HG02885 (cell line): ENCODE measurements around the gene ACSL3.

Source experiments
- ATAC-seq: cut with Tn5 transposase; IDR thresholded peaks from one replicate; pipeline ENCODE4 v1.9.1; 2021; ENCODE audit warnings: mild to moderate bottlenecking; ENCODE audit not compliant: unreplicated experiment, poor library complexity

ACSL3 gene

DNA sequence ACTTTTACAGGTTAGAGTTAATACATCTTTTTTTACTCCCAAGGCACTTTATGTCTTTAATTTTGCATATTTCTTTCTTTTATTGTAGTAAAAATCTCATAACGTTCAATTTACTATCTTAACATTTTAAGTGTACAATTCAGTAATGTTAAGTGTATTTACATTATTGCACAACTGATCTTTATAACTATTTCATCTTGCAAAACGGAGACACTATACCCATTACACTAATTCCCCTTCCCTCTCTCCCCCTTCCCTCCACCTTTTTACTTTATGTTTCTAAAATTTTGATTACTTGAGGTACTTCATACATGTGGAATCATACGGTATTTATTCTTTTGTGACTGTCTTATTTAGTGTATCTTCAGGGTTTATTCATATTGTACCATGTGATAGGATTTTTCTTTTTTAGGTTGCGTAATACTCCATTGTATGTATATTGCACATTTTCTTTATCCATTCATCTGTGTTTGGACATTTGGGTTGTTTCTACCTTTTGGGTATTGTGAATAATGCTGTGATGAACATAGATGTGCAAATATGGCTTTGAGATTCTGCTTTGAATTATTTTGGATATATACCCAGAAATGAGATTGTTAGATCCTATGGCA, 75.0 kb downstream of the ACSL3 start:
- ATAC-seq = no peak

DNA sequence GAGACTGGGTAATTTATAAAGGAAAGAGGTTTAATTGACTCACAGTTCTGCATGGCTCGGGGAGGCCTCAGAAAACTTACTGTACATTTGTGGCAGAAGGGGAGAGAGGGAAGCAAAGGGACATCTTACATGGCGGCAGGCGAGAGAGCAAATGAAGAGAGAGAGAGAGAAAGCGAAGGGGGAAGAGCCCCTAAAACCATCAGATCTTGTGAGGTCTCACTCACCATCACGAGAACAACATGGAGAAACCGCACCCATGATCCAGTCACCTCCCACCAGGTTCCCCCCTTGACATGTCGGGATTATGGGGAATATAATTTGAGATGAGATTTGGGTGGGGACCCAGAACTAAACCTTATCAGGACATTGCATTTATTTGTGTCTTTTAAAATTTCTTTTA, 75.9 kb downstream of the ACSL3 start:
- ATAC-seq = no peak

DNA sequence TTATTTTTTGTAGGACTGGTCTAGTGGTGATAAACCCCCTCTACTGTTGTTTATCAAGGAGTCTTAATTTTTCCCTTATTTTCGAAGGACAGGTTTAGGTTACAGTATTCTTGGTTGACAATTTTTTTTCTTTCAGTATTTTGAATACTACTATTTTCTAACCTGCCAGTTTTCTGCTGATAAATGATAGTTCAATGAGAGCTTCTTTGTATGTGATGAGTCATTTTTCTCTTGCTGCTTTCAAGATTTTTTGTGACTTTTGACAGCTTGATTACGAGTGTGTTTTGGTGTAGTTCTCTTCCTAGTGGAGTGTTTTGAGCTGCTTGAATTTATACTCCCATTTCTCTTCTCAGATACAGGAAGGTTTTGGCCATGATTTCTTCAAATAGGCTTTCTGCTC, 77.5 kb downstream of the ACSL3 start:
- no peak for ATAC-seq

DNA sequence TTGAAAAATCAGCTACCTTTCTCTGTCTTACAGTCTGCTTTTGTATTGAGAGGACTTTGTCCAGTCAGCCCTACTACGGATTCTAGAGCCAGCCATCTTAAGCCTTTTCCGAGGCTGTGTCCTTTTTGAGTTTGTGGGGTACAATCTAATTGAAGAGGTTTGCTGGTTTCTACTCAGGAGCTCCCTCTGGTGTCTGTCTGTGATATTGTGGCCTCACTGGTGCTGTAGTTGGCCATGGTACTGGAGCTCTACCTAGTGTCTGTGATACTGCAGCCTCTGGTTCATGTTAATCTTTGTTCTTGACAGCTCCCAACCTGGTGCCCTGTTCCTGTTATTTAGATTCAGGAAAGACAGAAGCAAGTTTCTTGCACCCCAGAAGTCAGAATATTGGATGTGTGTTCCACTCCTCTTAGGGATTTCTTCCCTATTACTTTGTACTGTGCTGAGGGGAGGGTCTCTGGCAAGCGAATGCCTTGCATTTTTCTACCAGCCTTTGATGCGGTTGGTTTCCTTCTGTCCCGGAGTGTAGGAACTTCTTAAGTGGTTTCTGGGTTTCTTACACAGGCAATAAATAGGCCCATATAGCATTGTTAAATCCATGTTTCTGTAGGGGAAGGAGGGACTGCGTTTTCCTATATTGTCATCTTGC, 78.5 kb downstream of the ACSL3 start:
- peak; percentile 82 for ATAC-seq

DNA sequence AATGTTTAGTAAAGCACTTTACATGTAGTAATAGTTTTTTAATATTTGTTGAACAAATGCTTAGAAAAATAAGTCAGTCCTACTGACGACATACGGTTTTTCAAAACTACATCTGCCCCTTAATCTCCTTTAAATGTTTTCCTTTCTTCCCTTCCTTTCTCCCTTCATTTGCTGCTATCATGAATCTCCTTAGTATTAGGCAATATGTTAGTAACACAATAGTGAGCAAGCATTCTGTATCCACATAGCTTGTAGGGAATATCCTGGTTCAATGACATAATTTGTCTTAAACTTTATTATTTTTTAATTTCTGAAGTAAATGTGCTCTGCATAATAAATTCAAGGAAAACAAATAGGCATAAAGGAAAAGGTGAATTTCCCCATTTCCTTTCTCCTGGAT, 79.1 kb downstream of the ACSL3 start:
- no peak for ATAC-seq

DNA sequence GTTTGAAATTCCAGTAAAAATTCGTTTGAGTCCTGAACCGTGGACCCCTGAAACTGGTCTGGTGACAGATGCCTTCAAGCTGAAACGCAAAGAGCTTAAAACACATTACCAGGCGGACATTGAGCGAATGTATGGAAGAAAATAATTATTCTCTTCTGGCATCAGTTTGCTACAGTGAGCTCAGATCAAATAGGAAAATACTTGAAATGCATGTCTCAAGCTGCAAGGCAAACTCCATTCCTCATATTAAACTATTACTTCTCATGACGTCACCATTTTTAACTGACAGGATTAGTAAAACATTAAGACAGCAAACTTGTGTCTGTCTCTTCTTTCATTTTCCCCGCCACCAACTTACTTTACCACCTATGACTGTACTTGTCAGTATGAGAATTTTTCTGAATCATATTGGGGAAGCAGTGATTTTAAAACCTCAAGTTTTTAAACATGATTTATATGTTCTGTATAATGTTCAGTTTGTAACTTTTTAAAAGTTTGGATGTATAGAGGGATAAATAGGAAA, 80.7 kb downstream of the ACSL3 start:
- ATAC-seq = no peak

DNA sequence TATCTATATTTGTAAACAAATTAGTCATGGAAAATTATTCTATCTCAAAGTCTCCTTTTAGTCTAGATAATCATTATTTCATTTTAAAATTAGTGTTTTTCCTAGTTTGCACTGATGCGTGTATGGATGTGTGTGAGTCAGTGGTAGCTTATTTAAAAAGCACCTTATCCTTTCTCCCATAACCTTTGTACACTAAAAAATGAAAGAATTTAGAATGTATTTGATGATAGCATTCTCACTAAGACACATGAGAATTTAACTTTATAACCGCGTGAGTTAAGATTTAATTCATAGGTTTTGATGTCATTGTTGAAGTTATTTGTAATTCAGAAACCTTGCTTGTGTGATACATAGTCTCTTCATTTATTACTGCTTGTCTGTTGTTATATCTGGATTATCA, 81.7 kb downstream of the ACSL3 start:
- ATAC-seq = no peak

DNA sequence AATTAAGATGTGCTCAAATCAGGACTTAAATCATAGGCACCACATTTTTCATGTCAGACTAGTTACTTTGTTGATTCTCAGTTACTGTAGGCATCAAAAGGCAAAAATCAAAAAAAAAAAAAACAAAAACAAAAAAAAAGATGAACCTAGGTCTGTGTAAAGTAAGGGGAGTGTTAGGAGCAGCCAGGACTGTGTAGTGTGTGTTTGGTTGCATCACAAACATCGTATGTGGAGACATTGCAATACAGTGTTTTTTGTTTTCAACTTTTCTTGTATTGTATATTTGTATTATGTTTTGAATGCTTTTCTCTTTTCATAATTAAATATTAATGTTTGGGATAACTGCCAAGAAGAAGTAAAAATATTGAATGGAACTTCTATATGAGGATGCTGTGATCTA, 82.1 kb downstream of the ACSL3 start:
- no peak for ATAC-seq

DNA sequence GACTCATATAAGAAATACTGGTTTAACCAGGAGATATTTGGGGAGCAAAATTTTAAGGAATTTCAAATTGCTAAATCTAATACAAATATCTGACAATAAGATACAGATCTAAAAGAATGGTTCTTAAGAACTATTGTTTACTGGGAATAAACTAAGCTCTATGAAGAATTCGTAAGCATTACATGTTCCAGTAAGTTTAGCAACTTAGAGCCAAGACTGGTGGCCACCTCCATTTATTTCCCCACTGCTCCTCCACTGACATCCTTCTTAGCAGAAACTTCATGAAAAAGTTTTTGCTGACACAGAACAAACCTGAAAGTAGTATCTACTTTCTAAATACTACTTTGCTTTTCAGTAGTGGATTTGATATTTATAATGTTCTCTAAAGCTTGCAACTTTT, 83.0 kb downstream of the ACSL3 start:
- ATAC-seq = peak; percentile 79

DNA sequence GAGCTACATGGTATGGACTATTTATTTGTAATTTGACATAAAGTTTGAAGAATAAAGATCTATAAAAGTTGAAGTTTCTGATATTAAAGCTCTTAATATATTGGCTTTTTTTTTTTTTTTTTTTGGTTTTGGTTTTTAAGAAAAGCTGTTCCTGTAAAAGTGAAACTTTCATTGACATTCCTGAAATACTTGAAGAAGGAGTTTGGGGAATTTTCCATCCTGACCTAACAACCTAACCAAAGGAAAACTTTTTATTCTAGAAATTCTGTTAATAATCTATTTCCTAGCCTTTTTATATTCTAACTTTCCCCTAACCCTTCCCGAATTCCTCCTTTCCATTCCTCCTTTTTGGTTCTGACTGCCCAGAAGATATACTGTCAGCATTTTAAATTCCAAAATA, 83.7 kb downstream of the ACSL3 start:
- no peak for ATAC-seq

DNA sequence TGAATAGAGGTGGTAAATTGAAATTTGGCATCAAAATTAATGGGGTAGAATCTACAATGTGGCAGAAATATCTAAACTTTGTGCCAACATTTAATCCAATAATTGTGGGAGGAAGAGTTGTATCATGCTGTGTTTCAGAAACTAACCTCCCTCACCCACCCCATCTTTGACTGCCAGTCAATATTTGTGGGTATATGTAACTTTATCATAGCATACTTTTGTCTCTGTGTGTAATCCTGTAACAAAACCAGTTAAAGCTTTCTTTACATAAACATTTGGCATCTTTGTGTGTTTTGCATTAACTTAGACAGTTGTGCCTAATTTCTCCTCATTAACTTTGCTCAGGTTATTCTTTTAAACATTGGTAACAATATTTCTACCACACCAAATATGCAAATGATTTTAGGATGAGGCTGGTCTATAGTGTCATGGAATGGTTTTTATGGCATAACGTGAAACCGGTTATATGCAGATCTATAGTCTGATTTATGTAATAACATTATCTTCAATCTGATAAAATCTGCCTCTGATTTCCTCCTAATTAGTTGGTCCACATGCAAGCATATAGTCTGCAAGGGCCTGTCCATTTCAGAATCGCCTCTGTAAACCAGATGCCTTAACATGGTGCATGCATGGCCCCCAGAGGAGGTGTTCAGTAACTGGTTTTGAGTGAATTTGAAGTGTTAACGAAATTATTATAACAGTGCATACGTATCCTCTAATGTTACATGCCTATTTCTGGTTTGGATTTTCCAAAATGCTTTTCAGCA, 84.3 kb downstream of the ACSL3 start:
- ATAC-seq = no peak

DNA sequence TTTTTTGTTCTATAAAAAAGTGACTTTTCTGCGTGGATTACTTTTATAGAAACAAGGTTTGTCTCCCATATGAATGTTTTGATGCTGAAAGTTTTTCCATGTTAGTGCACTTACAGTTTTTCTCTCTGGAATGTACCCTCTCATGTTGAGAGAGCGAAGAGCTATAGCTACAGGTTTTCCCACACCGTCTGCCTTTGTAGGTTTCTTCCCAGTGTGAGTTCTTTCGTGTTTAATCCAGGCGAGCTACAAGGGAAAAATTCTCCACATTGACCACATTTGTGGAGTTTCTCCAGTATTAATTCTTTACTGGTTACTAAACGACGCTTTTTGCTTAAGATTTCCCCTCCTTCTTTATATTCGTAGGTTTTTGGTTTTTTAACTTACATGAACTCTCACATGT, 85.1 kb downstream of the ACSL3 start:
- no peak for ATAC-seq

DNA sequence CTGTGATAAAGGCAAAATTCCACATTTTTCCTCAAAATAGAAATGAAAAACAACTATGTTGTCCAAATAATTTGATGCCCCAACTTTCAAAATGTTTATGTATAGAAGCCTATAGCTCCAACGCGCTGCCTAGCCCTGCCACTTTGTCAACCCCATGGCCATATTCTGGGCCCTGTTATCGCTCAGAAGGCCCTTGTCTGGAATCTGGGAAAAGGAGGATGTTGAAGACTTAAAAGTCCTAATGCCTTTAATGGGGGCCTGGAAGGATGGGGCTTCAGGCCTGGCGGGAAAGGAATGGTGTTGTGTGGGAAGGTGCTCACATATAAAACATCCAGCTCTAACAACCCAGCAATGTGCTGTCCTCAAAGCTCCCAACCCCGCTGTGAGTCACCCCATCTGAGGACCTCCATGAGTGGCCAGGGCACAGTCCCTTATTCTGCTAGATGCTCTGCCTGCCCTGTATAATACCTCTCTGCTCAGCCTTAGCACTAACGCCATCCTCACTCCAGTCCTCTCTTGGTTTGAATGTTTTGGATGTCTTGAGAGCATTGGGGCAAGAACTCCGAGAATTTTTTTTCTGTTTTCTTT, 86.0 kb downstream of the ACSL3 start:
- no peak for ATAC-seq

DNA sequence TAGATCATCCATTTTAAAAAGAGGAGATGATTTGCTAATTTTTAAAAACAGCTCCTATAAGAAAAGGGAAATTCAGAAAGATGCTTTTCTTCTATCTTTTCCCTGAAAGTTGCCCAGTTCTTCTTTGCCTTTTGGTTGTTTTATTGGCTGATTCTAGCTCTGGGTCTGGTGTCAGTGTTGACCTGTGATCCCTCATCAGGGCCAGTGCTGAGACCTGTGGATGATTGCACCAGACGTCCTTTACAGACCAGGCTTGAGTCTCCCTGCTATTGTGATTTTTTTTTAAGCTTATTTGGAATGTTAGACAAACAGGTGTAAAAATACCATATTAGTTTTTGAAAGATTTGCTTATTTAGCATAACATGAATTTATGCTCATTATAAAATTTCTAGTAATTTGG, 88.2 kb downstream of the ACSL3 start:
- no peak for ATAC-seq

DNA sequence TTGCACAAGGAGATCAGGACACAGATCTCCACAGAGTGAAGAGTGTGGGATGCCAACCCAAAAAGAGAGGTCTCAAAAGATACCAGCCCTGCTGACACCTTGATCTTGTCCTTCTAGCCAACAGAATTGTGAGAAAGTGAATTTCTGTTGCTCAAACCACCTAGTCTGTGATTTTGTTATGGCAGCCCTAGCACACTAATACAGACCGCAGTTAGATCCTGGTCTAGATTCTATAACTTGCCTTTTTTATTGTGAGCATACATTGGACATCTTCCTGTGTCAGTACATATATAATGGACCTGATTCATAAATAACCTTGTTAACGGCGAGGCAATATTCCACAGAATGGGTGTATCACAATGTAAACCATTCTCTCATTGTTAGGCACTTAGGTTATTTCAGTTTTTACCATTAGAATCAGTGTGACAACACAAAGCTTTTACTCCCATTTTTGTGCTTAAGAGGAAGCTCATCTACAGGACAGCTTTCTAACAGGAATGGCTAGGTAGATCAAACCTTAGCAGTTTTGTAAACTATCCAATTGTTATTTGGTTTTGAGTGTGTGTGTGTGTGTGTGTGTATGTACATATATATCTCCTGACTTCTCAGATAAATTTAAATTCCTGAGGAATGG, 89.0 kb downstream of the ACSL3 start:
- no peak for ATAC-seq

DNA sequence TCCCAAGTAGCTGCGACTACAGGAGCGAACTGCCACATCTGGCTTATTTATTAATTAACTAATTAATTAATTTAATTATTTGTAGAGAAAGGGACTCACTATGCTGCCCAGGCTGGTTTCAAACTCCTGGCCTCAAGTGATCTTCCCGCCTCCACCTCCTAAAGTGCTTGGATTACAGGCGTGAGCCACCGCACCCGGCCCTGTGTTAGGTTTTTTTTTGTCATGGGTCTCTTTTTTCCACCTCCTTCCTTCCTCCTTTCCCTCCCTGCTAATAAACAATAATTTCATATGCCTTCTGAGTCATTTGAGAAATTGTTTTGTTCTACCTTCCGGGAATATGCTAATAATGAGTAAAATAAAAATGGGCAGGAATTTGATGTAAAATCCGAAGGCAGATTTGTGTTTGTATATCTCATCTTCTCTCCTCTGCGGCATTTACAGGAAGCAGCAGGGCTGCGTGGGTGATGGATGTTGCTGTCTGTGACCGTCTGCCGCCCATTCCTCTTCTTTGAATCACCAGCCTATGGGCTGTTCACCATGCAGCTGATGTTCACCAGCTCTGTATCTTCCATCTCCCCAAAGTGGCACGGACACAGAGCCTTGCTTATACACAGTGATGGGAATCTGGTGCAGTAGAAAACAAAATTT, 89.9 kb downstream of the ACSL3 start:
- no peak for ATAC-seq

DNA sequence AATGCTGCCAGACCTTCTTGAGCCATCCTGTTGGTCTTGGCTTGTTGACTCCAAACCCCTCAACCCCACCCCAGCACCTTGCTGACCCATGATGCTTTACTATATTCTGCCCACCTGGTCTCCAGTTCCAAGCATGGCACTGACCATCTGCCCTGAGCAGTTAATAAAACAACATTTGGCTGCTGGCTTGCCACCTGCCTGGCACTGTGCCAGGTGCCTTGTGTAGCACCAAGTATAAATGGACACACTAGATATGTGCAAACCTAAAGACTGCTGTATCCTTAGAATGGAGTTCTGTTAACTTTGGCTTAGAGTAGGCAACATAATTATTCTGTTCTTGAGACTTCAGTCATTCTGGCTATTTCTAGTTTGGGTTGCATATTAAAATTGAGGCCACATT, 91.4 kb downstream of the ACSL3 start:
- ATAC-seq = no peak

DNA sequence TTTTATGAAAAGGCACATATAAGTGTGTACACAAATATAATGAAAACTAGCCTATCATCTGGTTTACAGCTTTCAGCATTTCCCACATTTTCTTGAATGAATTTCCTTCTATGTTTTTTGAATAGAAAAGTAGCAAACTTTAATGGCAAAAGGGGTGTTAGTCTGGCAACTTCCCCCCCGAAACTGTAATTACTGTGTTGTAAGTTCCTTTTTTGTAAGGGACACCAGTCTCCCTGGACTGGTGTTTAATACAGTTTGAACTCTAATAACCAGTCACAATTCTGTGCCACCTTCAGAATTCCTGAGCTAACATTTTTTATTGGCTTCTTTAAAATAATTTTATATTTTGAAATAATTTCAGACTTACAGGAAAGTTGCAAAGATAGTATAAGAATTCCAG, 94.2 kb downstream of the ACSL3 start:
- no peak for ATAC-seq

DNA sequence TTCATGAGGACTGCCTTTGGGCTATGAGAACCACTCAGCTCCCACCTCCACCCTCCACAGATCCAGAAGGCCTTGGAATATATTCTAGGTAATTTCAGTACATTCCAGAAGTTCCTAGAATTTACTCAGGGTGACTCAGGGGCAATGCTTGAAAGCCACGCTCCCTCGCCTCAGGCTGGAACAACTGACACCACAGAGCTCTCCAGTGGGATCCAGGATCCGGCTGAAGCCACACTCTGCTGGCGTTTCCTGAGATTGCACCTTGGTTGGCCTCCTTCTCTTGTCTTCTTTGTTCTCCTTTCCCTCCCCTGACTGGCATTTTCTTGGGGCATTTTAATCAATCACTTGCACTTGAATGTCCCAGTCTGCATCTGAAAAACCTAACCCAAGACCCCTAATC, 98.5 kb downstream of the ACSL3 start:
- no peak for ATAC-seq

DNA sequence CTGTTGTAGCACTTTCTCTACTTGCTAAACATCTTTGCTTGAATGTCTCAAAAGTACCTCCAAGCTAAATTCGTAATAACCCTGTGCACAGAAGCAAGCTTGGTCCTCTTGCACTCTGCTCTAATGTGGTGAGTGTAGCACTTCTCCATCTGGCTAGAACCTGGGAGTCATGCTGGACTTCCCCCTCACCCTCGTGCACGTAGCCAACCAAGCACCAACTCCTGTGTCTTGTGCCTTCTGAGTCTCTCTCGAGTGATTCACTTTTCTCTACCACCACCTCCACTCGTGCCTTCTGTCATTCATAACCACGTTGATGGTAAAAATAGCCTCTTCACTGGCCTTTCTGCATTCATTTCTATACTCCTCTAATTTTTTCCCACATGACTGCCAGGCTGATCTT, 99.3 kb downstream of the ACSL3 start:
- ATAC-seq = peak; percentile 78
